Measurements from ENCODE around the gene PPP1R26.

DNA sequence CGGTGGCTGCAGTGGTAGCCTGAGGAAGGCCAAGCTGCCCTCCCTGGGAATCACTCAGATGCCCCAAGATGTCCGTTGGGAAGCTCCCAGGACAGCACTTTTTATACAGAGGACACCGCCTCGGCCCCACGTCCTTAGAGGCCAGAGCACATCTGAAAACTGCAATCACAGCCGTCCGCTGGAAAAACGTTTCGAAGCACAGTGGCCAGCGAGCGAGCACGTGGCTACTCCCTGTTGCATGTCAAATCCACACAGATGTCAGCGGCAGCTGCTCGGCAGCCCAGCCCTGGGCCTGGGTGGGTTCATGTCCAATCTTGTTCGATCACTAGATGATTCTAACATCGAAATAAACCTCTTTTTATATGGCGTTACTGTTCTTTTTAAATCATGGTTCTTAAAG lies 8.9 kb downstream of the PPP1R26 start:
- TF ChIP-seq, protein P1, sequence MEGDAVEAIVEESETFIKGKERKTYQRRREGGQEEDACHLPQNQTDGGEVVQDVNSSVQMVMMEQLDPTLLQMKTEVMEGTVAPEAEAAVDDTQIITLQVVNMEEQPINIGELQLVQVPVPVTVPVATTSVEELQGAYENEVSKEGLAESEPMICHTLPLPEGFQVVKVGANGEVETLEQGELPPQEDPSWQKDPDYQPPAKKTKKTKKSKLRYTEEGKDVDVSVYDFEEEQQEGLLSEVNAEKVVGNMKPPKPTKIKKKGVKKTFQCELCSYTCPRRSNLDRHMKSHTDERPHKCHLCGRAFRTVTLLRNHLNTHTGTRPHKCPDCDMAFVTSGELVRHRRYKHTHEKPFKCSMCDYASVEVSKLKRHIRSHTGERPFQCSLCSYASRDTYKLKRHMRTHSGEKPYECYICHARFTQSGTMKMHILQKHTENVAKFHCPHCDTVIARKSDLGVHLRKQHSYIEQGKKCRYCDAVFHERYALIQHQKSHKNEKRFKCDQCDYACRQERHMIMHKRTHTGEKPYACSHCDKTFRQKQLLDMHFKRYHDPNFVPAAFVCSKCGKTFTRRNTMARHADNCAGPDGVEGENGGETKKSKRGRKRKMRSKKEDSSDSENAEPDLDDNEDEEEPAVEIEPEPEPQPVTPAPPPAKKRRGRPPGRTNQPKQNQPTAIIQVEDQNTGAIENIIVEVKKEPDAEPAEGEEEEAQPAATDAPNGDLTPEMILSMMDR (tag by site-specific recombination; IDR thresholded peaks at IDR 0.05) = no peak
- TF ChIP-seq ZNF747 (tag by site-specific recombination; IDR thresholded peaks at IDR 0.05) = no peak
- no peak for TF ChIP-seq YY1 (tag by site-specific recombination; IDR thresholded peaks at IDR 0.05)
- TF ChIP-seq, protein P2, sequence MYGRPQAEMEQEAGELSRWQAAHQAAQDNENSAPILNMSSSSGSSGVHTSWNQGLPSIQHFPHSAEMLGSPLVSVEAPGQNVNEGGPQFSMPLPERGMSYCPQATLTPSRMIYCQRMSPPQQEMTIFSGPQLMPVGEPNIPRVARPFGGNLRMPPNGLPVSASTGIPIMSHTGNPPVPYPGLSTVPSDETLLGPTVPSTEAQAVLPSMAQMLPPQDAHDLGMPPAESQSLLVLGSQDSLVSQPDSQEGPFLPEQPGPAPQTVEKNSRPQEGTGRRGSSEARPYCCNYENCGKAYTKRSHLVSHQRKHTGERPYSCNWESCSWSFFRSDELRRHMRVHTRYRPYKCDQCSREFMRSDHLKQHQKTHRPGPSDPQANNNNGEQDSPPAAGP (tag by site-specific recombination; IDR thresholded peaks at IDR 0.05) = no peak
- no peak for TF ChIP-seq FEZF1 (tag by site-specific recombination; IDR thresholded peaks at IDR 0.05)
- no peak for TF ChIP-seq ZNF214 (tag by site-specific recombination; IDR thresholded peaks at IDR 0.05; ENCODE audit: borderline replicate concordance)
- TF ChIP-seq ZNF335 (tag by site-specific recombination; conservative IDR thresholded peaks at IDR 0.05) = no peak
- no peak for TF ChIP-seq ZNF311 (tag by site-specific recombination; IDR thresholded peaks at IDR 0.05; ENCODE audit: borderline replicate concordance)
- no peak for TF ChIP-seq ZNF610 (tag by site-specific recombination; IDR thresholded peaks at IDR 0.05; ENCODE audit: borderline replicate concordance)

All from HEK293 (cell line).